GM12801 (cell line): ENCODE measurements around the gene MRPL52.

ENCODE experiments used
- CTCF ChIP-seq: IDR thresholded peaks from one replicate; pipeline ENCODE4 v1.5.1; 2011; ENCODE audit warnings: control low read depth; ENCODE audit not compliant: insufficient read length; ENCODE audit errors: extremely low read depth

MRPL52 gene

GRCh38 chr14:22843123-22843925 lies 13.6 kb downstream of the MRPL52 start:
- TF ChIP-seq CTCF: no peak

- TF ChIP-seq CTCF: no peak
Observed at GRCh38 chr14:22844221-22845102, 14.8 kb downstream of the MRPL52 start.

- TF ChIP-seq CTCF: no peak
Observed at GRCh38 chr14:22845103-22845394, 15.4 kb downstream of the MRPL52 start.

GRCh38 chr14:22845821-22846625 lies 16.3 kb downstream of the MRPL52 start:
- TF ChIP-seq CTCF: no peak

GRCh38 chr14:22846811-22847307 lies 17.2 kb downstream of the MRPL52 start:
- no peak for TF ChIP-seq CTCF

- TF ChIP-seq CTCF: no peak
Observed at GRCh38 chr14:22847661-22848341, 18.1 kb downstream of the MRPL52 start.
